DOHH2 (cell line): ENCODE data around the gene POLDIP3.

Source experiments
- CTCF ChIP-seq: fragments of 200-600 bp; sonication (generic); IDR thresholded peaks from one replicate; pipeline ENCODE4 v1.5.1; 2014; ENCODE audit warnings: antibody characterized with exemption, mild to moderate bottlenecking, low read depth, low read length; ENCODE audit not compliant: poor library complexity, severe bottlenecking
- EZH2phosphoT487 ChIP-seq: fragments of 200-600 bp; sonication (generic); IDR thresholded peaks from 2 replicates; pipeline ENCODE4 v1.6.1; 2017; ENCODE audit warnings: borderline replicate concordance, mild to moderate bottlenecking, antibody characterized with exemption, low read length, moderate library complexity, mixed read lengths

- TF ChIP-seq CTCF (peak; percentile 39), EZH2phosphoT487 (no peak)
Measured at GRCh38 chr22:42614312-42615091, at the start of gene POLDIP3.
